HG03521 (cell line): Measurements from ENCODE around the gene APBB3.
A peak's percentile ranks its signal among the peaks of the same experiment; 100 is the strongest.

Experiments
- ATAC-seq: cut with Tn5 transposase; IDR thresholded peaks from one replicate; pipeline ENCODE4 v1.9.1; 2021; ENCODE audit warnings: mild to moderate bottlenecking, moderate library complexity; ENCODE audit not compliant: unreplicated experiment

Gene APBB3

GRCh38 chr5:140555747-140556312 lies 8.6 kb downstream of the APBB3 start:
- peak; percentile 29 for ATAC-seq

DNA sequence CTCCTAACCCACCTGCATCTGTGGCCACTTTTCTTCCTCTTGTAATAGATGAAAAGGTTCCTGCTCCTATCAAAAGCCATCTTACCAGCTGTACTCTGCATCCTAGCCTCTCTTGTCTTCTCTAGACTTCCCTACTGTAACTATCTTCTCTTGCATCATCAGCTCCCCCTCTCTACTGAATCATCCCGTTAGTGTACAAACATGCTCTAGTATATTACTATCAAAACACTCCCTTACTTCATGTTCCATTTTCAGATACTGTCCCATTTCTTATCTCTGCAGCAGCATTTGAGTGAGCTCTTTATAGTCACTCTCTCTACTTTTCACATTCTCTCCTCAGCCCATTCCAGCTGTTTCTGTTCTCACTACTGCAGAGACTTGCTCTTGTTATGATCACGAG lies 9.9 kb downstream of the APBB3 start:
- ATAC-seq = no peak

GRCh38 chr5:140553657-140554056 lies 10.7 kb downstream of the APBB3 start:
- no peak for ATAC-seq

- no peak for ATAC-seq
These were observed 12.5 kb downstream of the APBB3 start for GRCh38 chr5:140551872-140552271.

DNA sequence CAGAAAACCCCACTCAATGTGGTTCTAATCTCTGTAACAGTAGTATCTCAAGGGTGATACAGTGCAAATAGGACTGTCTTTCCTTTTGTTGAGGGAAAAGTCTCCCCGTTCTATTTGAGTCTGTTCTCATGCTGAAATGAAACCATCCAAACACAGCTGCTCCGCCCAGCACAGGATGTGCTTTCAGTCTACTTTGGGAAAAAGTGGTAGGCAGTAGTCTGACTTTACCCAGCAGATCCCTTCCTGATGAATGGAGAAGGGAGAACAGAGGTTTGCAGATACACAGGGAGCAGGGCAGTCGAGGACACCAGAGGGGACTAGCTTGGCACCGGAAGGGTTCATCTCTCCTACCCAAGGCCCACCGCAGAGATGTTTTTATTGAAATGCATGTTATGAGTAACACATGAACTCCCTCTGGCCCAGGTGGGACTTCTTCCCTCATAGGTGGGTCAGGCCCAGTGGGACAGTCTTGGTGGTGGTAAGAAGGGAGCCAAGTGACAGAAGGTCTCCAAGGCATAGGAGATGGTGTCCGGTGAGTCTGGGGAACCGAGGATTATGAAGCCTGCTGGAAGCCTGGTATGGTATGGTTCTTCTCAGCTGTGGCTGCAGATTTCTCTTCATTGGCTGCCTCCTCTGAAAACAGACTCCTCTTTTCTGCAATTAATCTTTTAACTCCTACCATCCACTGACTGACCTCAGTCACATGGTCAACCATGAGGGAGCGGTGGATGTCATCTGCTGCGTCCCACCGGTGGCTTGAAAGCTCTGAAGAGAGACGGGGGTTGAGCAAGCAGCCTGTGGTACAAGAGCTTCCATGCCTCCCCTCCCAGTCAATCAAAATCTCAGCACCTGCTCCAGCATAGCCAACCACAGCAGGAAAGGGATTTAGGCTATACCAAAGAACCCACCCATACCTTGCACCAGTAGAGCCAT lies 14.0 kb downstream of the APBB3 start:
- ATAC-seq = no peak

DNA sequence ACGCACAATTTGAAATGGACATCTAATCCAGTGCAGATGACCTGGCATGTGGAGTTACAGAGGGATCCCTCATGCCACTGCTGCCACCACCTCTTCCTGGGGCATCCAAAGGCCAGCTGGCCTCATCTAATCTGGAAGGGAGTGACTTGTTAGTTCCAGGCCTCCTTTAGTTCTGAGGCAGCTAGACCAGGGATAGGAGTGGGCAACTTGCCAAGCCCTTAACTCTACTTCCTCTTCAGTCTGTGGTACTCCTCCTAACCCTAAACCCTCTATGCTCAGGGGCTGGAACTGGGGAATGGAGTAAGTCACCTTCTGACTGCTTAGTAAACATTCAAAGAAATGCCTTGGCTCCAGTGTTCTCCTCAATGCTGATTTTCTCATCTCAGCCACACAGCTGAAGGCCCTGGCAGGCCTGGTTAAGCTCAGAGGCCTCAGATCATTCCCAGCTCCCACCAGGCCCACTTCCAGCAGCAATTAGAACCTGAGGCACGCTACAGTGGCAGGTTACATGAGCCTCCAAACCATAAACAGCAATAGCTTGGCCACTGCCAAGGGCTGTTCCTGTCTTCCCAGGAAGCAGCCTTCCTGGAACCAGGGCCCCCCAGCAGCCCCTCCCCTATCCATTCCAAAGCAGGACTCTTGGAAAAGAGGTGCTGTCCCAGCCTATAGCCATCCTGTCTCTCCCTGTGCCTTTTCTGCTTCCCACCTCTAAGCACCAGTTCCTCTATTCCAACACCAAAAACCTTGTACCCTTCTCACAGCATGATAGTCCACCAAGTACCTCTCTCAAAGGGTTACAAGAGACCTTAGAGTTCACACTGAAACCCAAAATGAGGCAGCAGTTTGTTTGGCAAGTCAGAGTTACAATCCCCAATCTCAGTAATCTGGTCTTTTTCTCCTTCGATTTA lies 14.9 kb downstream of the APBB3 start:
- ATAC-seq = no peak

DNA sequence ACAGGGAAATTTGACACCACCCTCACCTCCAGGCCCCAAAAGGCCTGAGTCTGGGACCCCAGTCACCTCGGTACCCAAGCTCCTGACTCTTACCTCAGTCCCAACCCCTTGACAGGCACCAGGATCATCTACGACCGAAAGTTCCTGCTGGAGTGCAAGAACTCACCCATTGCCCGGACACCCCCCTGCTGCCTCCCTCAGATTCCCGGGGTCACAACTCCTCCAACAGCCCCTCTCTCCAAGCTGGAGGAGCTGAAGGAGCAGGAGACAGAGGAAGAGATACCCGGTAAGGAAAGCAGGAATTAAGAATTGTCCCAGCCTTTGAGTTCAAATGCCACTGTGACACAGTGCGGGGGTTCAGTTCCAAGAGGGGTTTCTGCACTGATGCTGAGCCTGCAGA lies 15.6 kb downstream of the APBB3 start:
- no peak for ATAC-seq

DNA sequence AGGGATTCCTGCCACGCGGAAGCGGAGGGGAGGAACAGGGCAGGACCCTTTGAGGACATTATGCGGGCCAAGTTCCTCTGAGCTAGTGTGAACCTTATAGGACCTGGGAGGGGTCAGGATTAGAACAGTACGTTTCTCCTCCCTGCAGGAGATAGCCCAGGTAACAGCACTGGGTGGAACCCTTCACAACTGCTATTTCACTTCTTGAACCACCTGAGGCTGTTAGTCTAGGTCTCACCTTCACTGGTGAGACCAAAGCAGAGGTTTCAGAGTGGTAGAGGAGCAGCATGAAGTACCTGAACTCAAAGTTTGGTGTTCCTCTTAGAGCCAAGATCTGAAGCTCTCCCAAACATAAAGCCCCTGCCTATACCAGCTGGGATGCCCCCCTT lies 16.1 kb downstream of the APBB3 start:
- no peak for ATAC-seq

DNA sequence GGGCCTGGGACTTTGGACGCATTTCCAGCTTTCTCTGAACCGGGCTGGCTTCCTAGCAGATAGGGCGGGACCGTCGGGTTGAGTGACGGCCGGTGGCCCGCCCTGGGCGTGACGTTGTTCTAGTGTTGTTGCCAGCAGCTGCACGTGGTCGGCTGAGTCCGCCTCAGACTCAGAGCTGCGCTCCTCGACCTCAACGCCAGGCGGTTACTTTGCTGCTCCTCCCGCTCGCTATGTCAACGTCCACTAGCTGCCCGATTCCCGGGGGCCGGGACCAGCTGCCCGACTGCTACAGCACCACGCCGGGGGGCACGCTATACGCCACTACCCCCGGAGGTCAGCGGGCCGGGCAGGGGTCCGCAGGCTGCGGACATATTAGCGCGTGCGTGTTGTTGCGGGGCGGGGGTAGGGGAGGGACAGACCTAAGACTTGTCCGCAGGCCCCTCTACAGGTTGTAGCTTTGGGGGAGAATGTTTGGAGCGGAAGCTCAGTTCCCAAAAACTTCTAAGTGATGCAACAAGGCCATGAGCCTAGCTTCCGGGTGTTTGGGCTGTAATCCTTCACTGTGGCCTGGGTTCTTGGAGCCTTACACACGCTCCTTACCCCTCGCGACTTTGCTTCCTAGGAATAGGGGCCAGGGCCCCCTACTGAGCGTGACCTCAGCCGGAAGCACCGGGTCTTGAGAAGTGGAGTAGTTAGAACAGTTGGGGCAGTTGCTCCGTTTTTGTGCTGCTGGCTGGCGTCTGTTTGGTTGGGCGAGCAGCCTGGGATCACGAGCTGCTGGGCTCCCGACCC lies 16.7 kb downstream of the APBB3 start, which contains the start of gene EIF4EBP3:
EIF4EBP3 (plus strand) TSS at position 155 of the 792 bp plus-strand sequence; CDS start at position 231, 76 bp downstream.
- peak; percentile 99 for ATAC-seq

DNA sequence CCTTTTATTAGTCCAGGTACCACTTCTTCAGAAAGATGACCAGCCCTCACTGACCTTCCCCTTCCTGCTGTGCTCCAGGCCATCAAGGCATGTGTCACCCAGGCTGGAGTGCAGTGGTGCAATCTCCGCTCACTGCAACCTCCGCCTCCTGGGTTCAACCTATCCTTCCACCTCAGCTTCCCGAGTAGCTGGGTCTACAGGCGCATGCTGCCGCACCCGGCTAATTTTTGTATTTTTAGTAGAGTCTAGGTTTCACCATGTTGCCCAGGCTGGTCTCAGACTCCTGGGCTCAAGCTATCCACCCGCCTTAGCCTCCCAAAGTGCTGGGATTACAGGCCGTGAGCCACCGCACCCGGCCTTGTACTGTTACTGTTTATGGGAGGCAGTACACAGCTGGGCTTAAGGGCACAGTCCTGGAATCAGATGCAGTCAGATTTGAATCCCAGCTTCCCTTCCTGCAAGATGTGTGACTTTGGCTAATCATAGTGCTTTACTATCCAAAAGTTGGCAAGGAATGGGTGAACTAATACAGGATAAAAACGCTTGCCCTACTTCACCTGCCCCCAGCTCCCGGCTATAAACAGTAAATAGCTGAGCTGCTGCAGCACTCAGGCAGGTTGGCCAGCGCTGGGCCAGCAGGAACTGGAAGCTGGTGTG lies 17.4 kb downstream of the APBB3 start:
- ATAC-seq = no peak

GRCh38 chr5:140545606-140546005 lies 18.8 kb downstream of the APBB3 start:
- no peak for ATAC-seq

- ATAC-seq = no peak
These were observed 19.4 kb downstream of the APBB3 start for GRCh38 chr5:140544986-140545385.

GRCh38 chr5:140542972-140543371 lies 21.4 kb downstream of the APBB3 start:
- no peak for ATAC-seq

- no peak for ATAC-seq
These were observed 24.2 kb downstream of the APBB3 start for GRCh38 chr5:140540227-140540626.

DNA sequence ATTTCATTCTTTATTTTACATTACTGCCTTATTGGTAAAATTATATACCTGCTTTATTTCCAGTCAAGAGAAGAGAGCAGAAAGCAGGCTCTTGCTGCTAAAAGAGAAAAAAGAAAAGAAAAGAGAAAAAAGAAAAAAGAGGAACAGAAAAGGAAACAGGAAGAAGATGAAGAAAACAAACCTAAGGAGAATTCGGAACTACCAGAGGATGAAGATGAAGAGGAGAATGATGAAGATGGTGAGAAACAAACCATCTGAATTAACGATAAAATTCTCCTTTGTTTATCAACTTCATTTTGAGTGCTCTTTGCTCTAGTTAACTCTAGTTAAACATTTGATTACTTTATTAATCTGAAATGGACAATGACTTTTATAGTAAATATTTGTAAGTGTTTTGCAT lies 40.4 kb downstream of the APBB3 start:
- no peak for ATAC-seq

GRCh38 chr5:140513124-140513523 lies 51.3 kb downstream of the APBB3 start:
- ATAC-seq = no peak

DNA sequence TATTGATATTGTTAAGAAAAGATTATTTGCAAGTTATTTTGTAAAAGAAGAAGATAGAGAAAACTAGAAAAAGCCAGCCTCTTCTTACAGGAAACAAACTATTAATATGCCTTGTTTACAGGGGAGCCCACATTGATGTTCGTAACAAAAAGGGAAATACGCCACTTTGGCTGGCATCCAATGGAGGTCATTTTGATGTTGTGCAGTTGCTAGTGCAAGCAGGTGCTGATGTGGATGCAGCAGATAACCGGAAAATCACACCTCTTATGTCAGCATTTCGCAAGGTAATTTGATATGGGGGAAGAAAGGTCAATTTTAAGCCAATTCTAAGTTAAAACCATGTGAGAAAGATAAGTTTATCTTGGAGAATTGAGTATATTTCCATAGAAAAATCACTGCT lies 54.5 kb downstream of the APBB3 start:
- ATAC-seq = no peak
